K562 (cell line): ENCODE measurements around the gene KCTD11. TPM values are rescaled to one million over a fixed set of nuclear protein-coding genes. Genes with fewer than 3 reads are reported as not detected.

Experiments
- ETS2 ChIP-seq: IDR thresholded peaks from 2 replicates; pipeline ENCODE4 v1.6.1; 2016; ENCODE audit warnings: borderline replicate concordance, missing genetic modification characterization, mild to moderate bottlenecking, moderate library complexity, missing compliant biosample characterization; ENCODE audit not compliant: poor library complexity, severe bottlenecking
- HNRNPLL ChIP-seq: fragments of 200-400 bp; formaldehyde crosslinking; IDR thresholded peaks from 2 replicates; pipeline ENCODE4 v1.6.1; 2017; ENCODE audit warnings: low read length, low read depth, mild to moderate bottlenecking; ENCODE audit not compliant: poor library complexity, severe bottlenecking
- POLR2AphosphoS2 ChIP-seq: IDR thresholded peaks from 2 replicates; pipeline ENCODE4 v1.6.1; 2012; ENCODE audit warnings: low read length, improper control_type of control experiment
- RBM22 ChIP-seq: fragments of 200-400 bp; formaldehyde crosslinking; IDR thresholded peaks from 2 replicates; pipeline ENCODE4 v1.6.1; 2018; ENCODE audit warnings: low read length, low read depth; ENCODE audit not compliant: poor library complexity, severe bottlenecking
- RFX5 ChIP-seq: IDR thresholded peaks from 2 replicates; pipeline ENCODE4 v1.6.1; 2011; ENCODE audit warnings: low read depth, mild to moderate bottlenecking, improper control_type of control experiment, low read length
- RNF2 ChIP-seq: sonication (generic); IDR thresholded peaks from 2 replicates; pipeline ENCODE4 v1.6.1; 2016
- SMARCC2 ChIP-seq: fragments of 450-650 bp; IDR thresholded peaks from 2 replicates; pipeline ENCODE4 v1.6.1; 2017; ENCODE audit warnings: antibody characterized with exemption, moderate library complexity, mild to moderate bottlenecking, low read depth
- SUPT5H ChIP-seq: fragments of 450-650 bp; IDR thresholded peaks from 2 replicates; pipeline ENCODE4 v1.6.1; 2016
- TCF3 ChIP-seq: sonication (generic); formaldehyde crosslinking; IDR thresholded peaks from 2 replicates; pipeline ENCODE4 v1.4.0; 2020; ENCODE audit warnings: mild to moderate bottlenecking, missing genetic modification reagents
- XRCC4 ChIP-seq: IDR thresholded peaks from one replicate; pipeline ENCODE4 v1.6.1; 2011; ENCODE audit not compliant: insufficient read depth, insufficient read length; ENCODE audit errors: extremely low read depth
- ZNF408 ChIP-seq: fragments of 250-450 bp; sonication (Bioruptor Pico); IDR thresholded peaks from 2 replicates; pipeline ENCODE4 v1.4.0; 2020; ENCODE audit warnings: low read depth, mild to moderate bottlenecking, moderate library complexity
- ZNF589 ChIP-seq: fragments of 200-800 bp; sonication (Bioruptor generic); IDR thresholded peaks from 2 replicates; pipeline ENCODE4 v1.6.1; 2016; ENCODE audit warnings: low read depth, missing genetic modification characterization, missing compliant biosample characterization
- polyA plus RNA-seq, 8 experiments: library from polyadenylated mRNA; depleted of rRNA in 4 of 8; stranded (reverse) in 5 of 8; unstranded in 3 of 8; fragments of >200 nt; fragmentation: Nextera tagmentation in 2 of 8; fragmentation: Illumina TruSeq in 1 of 8; extraction: Ambion mirVana in 2 of 8; extraction: Trizol in 1 of 8; gene quantifications; 2 replicates each; pipeline versions ENCODE4 v1.2.1 to v1.2.3, GENCODE V29; 2011 to 2014; ENCODE audit warnings: inconsistent platforms in 1 of 8, missing spikeins in 1 of 8
- total RNA-seq, 7 experiments: library from RNA; depleted of rRNA in 6 of 7; stranded (reverse); fragments of >200 nt in 6 of 7; fragmentation: Illumina TruSeq in 2 of 7; extraction: Trizol in 2 of 7; gene quantifications; 2 replicates each; pipeline versions ENCODE4 v1.2.1 to v1.2.3, GENCODE V29; 2011 to 2021; ENCODE audit warnings: low replicate concordance in 1 of 7
- TF ChIP-seq, protein P1 (sequence below): sonication (generic); formaldehyde crosslinking; IDR thresholded peaks from 2 replicates; pipeline ENCODE4 v1.8.0; 2023; ENCODE audit warnings: mild to moderate bottlenecking, missing genetic modification reagents
- TF ChIP-seq, protein P2 (sequence below): sonication (generic); formaldehyde crosslinking; IDR thresholded peaks from 2 replicates; pipeline ENCODE4 v1.8.1; 2023; ENCODE audit warnings: mild to moderate bottlenecking, missing genetic modification reagents
- TF ChIP-seq, protein P3 (sequence below): fragments of 250-450 bp; sonication (Bioruptor Pico); IDR thresholded peaks from 2 replicates; pipeline ENCODE4 v1.8.0; 2022; ENCODE audit warnings: moderate library complexity, mild to moderate bottlenecking, inconsistent platforms
- TF ChIP-seq, protein P4 (sequence below): fragments of 250-450 bp; sonication (Bioruptor Pico); IDR thresholded peaks from 2 replicates; pipeline ENCODE4 v1.4.0; 2020
- TF ChIP-seq, protein P5 (sequence below): IDR thresholded peaks from 2 replicates; pipeline ENCODE4 v1.6.1; 2016; ENCODE audit warnings: missing genetic modification characterization, missing compliant biosample characterization

KCTD11 gene
- total and polyA plus RNA-seq, 9 of the 15 experiments (the other 6 are each of a cell fraction or from before 2014, with no cell fraction given): 0.01 to 3.2 (median 2.5) TPM; not detected in 1

DNA sequence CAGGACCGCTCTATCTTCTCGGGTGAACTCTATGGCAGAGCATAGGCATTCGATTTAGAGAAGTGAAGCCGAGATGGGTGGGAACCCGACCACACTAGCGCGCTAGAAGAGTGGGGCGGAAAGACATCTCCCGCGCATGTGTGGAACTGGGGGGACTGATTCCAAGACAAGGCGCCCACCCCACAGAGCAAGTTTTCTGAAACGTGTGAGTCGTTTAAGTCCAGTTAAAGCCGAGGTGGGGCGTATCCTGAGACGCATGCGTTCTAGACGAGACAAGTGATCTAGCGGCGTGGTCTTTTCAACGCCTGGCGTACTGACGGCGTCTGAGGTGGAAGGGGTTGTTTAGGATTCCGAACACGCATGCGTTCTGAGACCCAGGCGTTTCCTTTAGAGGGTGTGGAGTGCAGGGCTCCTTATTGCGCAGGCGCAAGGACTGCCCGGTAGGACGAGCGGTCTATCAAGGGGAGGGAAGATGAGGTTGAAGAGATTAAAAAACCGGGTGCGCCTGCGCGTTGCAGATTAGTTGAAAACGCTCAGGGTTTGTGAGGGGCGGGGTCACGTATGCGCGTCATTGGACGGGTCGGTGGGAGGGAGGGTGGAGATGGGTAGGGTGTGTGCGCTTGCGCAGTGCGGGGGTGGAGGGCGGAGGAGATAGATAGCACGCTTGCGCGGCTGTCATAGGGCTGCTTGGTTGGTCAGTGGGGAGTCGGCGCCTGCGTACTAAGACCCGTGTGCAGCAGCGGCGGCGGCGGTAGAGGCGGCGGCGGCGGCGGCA, 44.9 kb upstream of the KCTD11 start, which contains the start of gene EIF5A (continued):
- TF ChIP-seq, protein P1, sequence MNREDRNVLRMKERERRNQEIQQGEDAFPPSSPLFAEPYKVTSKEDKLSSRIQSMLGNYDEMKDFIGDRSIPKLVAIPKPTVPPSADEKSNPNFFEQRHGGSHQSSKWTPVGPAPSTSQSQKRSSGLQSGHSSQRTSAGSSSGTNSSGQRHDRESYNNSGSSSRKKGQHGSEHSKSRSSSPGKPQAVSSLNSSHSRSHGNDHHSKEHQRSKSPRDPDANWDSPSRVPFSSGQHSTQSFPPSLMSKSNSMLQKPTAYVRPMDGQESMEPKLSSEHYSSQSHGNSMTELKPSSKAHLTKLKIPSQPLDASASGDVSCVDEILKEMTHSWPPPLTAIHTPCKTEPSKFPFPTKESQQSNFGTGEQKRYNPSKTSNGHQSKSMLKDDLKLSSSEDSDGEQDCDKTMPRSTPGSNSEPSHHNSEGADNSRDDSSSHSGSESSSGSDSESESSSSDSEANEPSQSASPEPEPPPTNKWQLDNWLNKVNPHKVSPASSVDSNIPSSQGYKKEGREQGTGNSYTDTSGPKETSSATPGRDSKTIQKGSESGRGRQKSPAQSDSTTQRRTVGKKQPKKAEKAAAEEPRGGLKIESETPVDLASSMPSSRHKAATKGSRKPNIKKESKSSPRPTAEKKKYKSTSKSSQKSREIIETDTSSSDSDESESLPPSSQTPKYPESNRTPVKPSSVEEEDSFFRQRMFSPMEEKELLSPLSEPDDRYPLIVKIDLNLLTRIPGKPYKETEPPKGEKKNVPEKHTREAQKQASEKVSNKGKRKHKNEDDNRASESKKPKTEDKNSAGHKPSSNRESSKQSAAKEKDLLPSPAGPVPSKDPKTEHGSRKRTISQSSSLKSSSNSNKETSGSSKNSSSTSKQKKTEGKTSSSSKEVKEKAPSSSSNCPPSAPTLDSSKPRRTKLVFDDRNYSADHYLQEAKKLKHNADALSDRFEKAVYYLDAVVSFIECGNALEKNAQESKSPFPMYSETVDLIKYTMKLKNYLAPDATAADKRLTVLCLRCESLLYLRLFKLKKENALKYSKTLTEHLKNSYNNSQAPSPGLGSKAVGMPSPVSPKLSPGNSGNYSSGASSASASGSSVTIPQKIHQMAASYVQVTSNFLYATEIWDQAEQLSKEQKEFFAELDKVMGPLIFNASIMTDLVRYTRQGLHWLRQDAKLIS: no peak
- TF ChIP-seq ZNF589: no peak
- TF ChIP-seq RNF2: no peak
- no peak for TF ChIP-seq RBM22
- TF ChIP-seq SUPT5H: peak; percentile 74
- TF ChIP-seq, protein P2, sequence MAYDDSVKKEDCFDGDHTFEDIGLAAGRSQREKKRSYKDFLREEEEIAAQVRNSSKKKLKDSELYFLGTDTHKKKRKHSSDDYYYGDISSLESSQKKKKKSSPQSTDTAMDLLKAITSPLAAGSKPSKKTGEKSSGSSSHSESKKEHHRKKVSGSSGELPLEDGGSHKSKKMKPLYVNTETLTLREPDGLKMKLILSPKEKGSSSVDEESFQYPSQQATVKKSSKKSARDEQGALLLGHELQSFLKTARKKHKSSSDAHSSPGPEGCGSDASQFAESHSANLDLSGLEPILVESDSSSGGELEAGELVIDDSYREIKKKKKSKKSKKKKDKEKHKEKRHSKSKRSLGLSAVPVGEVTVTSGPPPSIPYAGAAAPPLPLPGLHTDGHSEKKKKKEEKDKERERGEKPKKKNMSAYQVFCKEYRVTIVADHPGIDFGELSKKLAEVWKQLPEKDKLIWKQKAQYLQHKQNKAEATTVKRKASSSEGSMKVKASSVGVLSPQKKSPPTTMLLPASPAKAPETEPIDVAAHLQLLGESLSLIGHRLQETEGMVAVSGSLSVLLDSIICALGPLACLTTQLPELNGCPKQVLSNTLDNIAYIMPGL: no peak
- TF ChIP-seq, protein P3, sequence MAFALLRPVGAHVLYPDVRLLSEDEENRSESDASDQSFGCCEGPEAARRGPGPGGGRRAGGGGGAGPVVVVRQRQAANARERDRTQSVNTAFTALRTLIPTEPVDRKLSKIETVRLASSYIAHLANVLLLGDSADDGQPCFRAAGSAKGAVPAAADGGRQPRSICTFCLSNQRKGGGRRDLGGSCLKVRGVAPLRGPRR (CRISPR knock-in tag): no peak
- no peak for TF ChIP-seq RFX5
- no peak for TF ChIP-seq XRCC4
- TF ChIP-seq, protein P4, sequence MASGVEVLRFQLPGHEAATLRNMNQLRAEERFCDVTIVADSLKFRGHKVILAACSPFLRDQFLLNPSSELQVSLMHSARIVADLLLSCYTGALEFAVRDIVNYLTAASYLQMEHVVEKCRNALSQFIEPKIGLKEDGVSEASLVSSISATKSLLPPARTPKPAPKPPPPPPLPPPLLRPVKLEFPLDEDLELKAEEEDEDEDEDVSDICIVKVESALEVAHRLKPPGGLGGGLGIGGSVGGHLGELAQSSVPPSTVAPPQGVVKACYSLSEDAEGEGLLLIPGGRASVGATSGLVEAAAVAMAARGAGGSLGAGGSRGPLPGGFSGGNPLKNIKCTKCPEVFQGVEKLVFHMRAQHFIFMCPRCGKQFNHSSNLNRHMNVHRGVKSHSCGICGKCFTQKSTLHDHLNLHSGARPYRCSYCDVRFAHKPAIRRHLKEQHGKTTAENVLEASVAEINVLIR (CRISPR knock-in tag): peak; percentile 35; the same call in 1 of the 2 replicates
- no peak for TF ChIP-seq POLR2AphosphoS2
- TF ChIP-seq HNRNPLL: peak; percentile 35
- TF ChIP-seq ETS2: no peak
- no peak for TF ChIP-seq ZNF408 (CRISPR knock-in tag)
- 0 out of 2 replicates have a peak, but pooled peaks have one; percentile 8 for TF ChIP-seq TCF3 (CRISPR knock-in tag)
- TF ChIP-seq SMARCC2: no peak
- TF ChIP-seq, protein P5, sequence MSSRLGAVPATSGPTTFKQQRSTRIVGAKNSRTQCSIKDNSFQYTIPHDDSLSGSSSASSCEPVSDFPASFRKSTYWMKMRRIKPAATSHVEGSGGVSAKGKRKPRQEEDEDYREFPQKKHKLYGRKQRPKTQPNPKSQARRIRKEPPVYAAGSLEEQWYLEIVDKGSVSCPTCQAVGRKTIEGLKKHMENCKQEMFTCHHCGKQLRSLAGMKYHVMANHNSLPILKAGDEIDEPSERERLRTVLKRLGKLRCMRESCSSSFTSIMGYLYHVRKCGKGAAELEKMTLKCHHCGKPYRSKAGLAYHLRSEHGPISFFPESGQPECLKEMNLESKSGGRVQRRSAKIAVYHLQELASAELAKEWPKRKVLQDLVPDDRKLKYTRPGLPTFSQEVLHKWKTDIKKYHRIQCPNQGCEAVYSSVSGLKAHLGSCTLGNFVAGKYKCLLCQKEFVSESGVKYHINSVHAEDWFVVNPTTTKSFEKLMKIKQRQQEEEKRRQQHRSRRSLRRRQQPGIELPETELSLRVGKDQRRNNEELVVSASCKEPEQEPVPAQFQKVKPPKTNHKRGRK (tag): no peak
